GM12891 (cell line): ENCODE measurements around the gene PANK4.

Experiments used
- PAX5 ChIP-seq: IDR thresholded peaks from 2 replicates; pipeline ENCODE4 v1.6.1; 2011; ENCODE audit warnings: low read length, moderate library complexity, mild to moderate bottlenecking; ENCODE audit not compliant: insufficient read depth, severe bottlenecking
- POLR2A ChIP-seq: IDR thresholded peaks from 2 replicates; pipeline ENCODE4 v1.6.1; 2011; ENCODE audit warnings: low read depth, low read length, control low read depth
- POLR2AphosphoS5 ChIP-seq: IDR thresholded peaks from 2 replicates; pipeline ENCODE4 v1.6.1; 2011; ENCODE audit warnings: low read depth, low read length, control low read depth

DNA sequence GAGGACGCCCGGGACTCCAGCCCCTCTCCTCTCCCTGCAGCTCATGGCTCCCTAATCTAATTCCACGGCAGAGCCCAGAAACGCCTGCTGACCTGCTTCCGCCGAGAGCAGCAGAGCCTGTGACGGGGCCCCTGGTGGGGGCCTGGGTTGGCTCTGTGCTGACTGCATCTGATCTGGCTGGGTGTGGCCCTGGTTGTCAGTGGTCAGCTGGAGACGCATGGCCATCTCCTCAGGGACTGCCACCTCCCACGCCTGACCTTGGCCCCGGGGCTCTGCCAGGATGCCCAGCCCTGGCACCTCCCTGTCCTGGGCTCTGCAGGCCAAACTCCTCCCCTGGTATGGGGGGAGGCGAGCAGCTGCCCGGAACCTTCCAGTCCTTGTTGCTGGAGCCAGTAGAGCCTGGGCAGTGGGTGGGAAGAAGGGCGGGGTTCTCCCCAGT lies 51.4 kb downstream of the PANK4 start:
- TF ChIP-seq POLR2AphosphoS5 (no peak), POLR2A (no peak), PAX5 (no peak)
